Adipocyte (in vitro differentiated cells): ENCODE measurements around the gene COPZ2.
"Not testable (repeated sequence)": the region's sequence is repeated elsewhere in the genome, so short reads cannot be mapped to it uniquely, and the experiment has no call there.

Experiments used
- DNase-seq: peaks from one replicate; pipeline ENCODE4 v3.0.0-alpha.2; 2015; ENCODE audit warnings: low read depth
- H3K27me3 ChIP-seq: replicated peaks from 2 replicates; pipeline ENCODE4 v1.7.0; 2013; ENCODE audit warnings: mild to moderate bottlenecking, low read length, moderate library complexity; ENCODE audit not compliant: control insufficient read depth, insufficient read depth
- H3K36me3 ChIP-seq: 2 replicates; pipeline ENCODE4 v1.7.0; 2013; ENCODE audit warnings: low read length, mild to moderate bottlenecking, moderate library complexity; ENCODE audit not compliant: control insufficient read depth, insufficient read depth, severe bottlenecking
- H3K4me1 ChIP-seq: 2 replicates; pipeline ENCODE4 v1.7.0; 2013; ENCODE audit warnings: mild to moderate bottlenecking, low read length, moderate library complexity; ENCODE audit not compliant: control insufficient read depth, insufficient read depth
- H3K4me3 ChIP-seq: 2 replicates; pipeline ENCODE4 v1.7.0; 2013; ENCODE audit warnings: mild to moderate bottlenecking, low read length, moderate library complexity
- H3K9ac ChIP-seq: 2 replicates; pipeline ENCODE4 v1.7.0; 2013; ENCODE audit warnings: mild to moderate bottlenecking, low read length, moderate library complexity
- H3K9me3 ChIP-seq: 2 replicates; pipeline ENCODE4 v1.7.0; 2013; ENCODE audit warnings: mild to moderate bottlenecking, low read length, moderate library complexity; ENCODE audit not compliant: control insufficient read depth

The COPZ2 gene

DNA sequence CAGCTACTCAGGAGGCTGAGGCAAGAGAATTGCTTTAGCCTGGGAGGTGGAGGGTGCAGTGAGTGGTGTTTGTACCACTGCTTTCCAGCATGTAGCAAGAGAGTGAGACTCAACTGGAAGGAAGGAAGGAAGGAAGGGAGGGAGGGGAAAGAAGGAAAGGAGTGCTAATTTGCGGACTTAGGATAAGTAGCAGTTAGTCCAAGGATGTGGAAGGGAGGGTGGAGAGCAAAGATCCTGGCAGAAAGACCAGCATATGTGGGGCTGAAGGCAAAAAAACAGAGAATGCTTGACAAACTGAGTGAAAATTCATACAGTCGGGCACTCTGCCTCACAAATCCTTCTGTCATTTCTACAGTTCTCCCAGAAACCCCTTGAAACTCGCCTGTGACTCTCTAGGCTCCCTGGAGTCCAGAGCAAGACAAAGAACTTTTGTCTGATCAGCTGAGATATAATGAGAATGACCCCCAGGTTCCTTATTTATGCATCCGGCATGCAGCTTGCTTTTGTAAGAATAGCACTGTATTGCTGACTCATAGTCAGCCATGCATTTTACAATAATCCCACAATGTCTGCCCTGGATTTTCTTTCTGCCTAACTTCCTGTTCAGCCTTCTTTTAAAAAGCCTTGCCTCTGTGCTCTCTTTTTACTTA, 35.2 kb downstream of the COPZ2 start:
- peaks cover 25% of the 10 kb centered on the region for H3K4me1 ChIP-seq
- peak; percentile 83 for DNase-seq
- peak overlapping the region; percentile 22 for H3K4me3 ChIP-seq
- H3K9me3 ChIP-seq = no peaks in the 10 kb centered on the region
- no peaks in the 10 kb centered on the region for H3K36me3 ChIP-seq
- no peaks in the 10 kb centered on the region for H3K27me3 ChIP-seq
- peak overlapping the region; percentile 77 for H3K9ac ChIP-seq

GRCh38 chr17:48001657-48002056, 35.9 kb downstream of the COPZ2 start:
- not testable (repeated sequence) for H3K4me3 ChIP-seq, DNase-seq, H3K36me3 ChIP-seq, H3K27me3 ChIP-seq, H3K9ac ChIP-seq, H3K9me3 ChIP-seq
- H3K4me1 ChIP-seq = peaks cover 22% of the 10 kb centered on the region

DNA sequence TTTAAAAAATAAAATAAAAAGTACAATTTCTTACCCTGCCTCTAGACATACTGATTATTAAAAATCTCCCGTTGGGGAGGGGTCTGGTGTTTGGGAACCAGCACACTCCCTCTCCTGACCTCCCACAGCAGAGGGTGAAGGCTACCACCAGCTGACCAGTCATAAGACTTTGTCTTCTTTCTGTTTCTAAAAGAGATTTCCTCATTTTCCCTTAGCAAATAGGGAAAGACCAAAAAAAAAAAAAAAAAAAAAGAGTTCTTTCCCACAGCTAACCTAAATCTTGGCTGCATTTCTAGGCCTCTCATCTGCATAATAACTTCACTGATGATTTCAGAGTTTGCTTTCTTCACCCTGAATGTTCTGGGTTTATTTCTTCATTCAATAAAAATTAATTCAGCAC, 36.4 kb downstream of the COPZ2 start:
- Histone ChIP-seq H3K4me1 (peaks cover 22% of the 10 kb centered on the region), H3K36me3 (no peaks in the 10 kb centered on the region), H3K27me3 (no peaks in the 10 kb centered on the region), H3K9ac (no peak overlapping the region), H3K4me3 (no peak overlapping the region), H3K9me3 (no peaks in the 10 kb centered on the region)
- peak; percentile 42 for DNase-seq

DNA sequence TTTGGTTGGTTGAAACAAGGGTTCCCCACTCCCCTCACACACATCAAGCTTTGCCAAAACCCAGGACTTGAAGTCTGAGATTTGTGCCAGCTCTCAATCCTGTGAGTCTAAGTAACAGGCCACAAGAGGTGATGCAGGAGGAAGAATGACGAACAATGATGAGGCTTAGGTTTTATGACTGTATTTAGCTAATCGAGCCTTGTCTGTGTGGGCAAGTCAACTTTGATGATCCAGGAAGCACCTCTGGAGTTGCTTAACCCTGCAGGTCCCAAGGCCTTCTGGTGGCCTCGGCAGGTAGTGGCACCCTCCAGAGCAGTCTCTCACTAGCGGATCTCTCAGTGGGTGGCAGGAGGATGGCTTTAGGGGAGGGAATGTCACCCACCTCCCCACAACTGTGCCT, 38.0 kb downstream of the COPZ2 start:
- Histone ChIP-seq H3K9ac (no peak overlapping the region), H3K36me3 (no peaks in the 10 kb centered on the region), H3K9me3 (no peaks in the 10 kb centered on the region), H3K4me1 (peaks cover 19% of the 10 kb centered on the region), H3K4me3 (no peak overlapping the region), H3K27me3 (peaks cover 6% of the 10 kb centered on the region)
- DNase-seq = no peak

- DNase-seq = no peak
- no peak overlapping the region for H3K4me3 ChIP-seq
- peaks cover 18% of the 10 kb centered on the region for H3K4me1 ChIP-seq
- no peaks in the 10 kb centered on the region for H3K9me3 ChIP-seq
- H3K9ac ChIP-seq = no peak overlapping the region
- H3K27me3 ChIP-seq = peaks cover 6% of the 10 kb centered on the region
- H3K36me3 ChIP-seq = no peaks in the 10 kb centered on the region
Measured at GRCh38 chr17:47998044-47998443, 39.6 kb downstream of the COPZ2 start.

GRCh38 chr17:47997586-47997985, 40.0 kb downstream of the COPZ2 start:
- Histone ChIP-seq H3K9ac (no peak overlapping the region), H3K36me3 (no peaks in the 10 kb centered on the region), H3K4me3 (no peak overlapping the region), H3K9me3 (no peaks in the 10 kb centered on the region), H3K27me3 (peaks cover 6% of the 10 kb centered on the region), H3K4me1 (peaks cover 13% of the 10 kb centered on the region)
- no peak for DNase-seq

GRCh38 chr17:47996201-47996600, 41.4 kb downstream of the COPZ2 start:
- Histone ChIP-seq H3K9ac (no peak overlapping the region), H3K9me3 (no peaks in the 10 kb centered on the region), H3K27me3 (peaks cover 6% of the 10 kb centered on the region), H3K4me1 (no peaks in the 10 kb centered on the region), H3K4me3 (no peak overlapping the region), H3K36me3 (no peaks in the 10 kb centered on the region)
- no peak for DNase-seq

DNA sequence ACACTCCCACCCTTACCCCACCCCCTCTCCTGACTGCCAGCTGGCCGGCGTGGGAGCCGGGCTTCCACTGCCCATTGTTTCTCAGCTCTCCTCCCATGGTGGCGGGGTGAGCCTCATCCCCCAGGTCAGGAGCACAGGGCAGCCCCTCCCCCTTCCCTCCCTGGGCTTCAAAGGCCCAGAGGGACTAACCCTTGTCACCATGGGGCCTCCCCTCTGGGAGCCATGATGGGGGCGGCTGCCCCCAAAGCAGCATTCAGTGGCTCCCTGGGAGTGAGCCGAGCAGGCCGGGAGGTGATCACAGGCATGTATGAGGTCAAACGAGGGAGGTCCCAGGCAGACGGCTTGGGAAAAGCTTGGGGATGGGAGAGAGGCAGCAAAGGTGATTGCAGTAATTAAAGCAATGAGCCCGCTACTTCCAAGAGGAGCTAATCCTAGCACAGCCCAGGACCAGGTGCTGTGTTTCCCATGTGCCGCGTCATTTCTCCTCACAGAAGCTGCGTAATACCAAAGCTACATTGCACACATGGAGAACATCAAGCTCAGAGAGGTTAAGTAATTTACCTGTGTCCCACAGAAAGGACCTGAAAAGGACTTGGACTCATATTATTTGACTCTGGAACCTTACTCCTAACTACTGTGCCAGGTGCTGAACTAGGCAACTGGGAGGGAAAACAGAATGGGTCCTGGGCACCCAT, 42.2 kb downstream of the COPZ2 start:
- H3K9me3 ChIP-seq = no peaks in the 10 kb centered on the region
- H3K9ac ChIP-seq = no peak overlapping the region
- H3K36me3 ChIP-seq = no peaks in the 10 kb centered on the region
- H3K4me3 ChIP-seq = no peak overlapping the region
- no peak for DNase-seq
- H3K27me3 ChIP-seq = peaks cover 6% of the 10 kb centered on the region
- H3K4me1 ChIP-seq = no peaks in the 10 kb centered on the region

GRCh38 chr17:47994724-47995123, 42.9 kb downstream of the COPZ2 start:
- no peaks in the 10 kb centered on the region for H3K36me3 ChIP-seq
- no peak for DNase-seq
- H3K9ac ChIP-seq = no peak overlapping the region
- H3K4me1 ChIP-seq = no peaks in the 10 kb centered on the region
- H3K9me3 ChIP-seq = no peaks in the 10 kb centered on the region
- no peak overlapping the region for H3K4me3 ChIP-seq
- peaks cover 6% of the 10 kb centered on the region for H3K27me3 ChIP-seq

DNA sequence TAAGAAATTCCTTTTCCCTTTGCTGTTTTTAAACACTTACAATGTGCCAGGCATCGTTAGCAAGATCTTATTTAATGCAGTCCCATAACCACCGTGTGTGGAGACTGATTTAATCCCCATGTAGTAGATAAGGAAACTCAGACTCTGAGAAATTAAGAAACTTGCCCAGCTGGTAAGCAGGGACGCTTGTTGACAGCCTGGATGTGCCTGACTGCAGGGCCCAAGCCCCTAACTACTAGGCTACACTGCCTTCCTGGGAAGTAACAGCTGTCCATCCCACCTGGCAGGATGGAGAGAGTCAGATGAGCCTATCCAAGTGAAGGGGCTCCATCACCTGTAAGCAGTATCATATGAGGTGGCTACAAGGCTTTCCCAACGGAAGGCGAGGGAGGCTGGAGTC, 43.6 kb downstream of the COPZ2 start:
- no peaks in the 10 kb centered on the region for H3K9me3 ChIP-seq
- no peaks in the 10 kb centered on the region for H3K4me1 ChIP-seq
- DNase-seq = no peak
- H3K27me3 ChIP-seq = peaks cover 6% of the 10 kb centered on the region
- H3K9ac ChIP-seq = no peak overlapping the region
- H3K4me3 ChIP-seq = no peak overlapping the region
- no peaks in the 10 kb centered on the region for H3K36me3 ChIP-seq

GRCh38 chr17:47993031-47993564, 44.5 kb downstream of the COPZ2 start:
- H3K9me3 ChIP-seq = no peaks in the 10 kb centered on the region
- no peaks in the 10 kb centered on the region for H3K36me3 ChIP-seq
- H3K27me3 ChIP-seq = peaks cover 6% of the 10 kb centered on the region
- no peak overlapping the region for H3K9ac ChIP-seq
- no peak overlapping the region for H3K4me3 ChIP-seq
- no peaks in the 10 kb centered on the region for H3K4me1 ChIP-seq
- no peak for DNase-seq
